ENCODE measurements around the gene SPACA7.

DNA sequence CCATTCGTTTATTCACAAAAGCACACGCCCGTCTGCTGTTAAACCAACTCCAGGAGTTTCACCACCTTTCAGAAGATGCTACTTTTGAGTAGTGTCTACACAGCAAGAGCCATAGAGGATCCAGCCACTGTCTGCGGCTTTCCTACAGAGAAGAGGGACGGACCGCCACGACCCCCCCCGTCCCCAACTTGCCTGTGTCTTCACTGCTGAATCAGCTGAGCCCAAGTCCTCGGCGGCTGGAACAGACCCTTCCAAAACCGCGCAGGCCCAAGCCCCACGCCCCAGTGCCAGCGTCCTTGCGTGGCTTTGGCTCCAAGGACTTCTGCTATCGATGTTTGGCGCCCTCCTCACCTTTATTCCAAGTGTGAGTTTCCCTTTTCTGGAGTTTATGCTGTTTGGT lies 65.1 kb downstream of the SPACA7 start:
- TF ChIP-seq, protein P1, sequence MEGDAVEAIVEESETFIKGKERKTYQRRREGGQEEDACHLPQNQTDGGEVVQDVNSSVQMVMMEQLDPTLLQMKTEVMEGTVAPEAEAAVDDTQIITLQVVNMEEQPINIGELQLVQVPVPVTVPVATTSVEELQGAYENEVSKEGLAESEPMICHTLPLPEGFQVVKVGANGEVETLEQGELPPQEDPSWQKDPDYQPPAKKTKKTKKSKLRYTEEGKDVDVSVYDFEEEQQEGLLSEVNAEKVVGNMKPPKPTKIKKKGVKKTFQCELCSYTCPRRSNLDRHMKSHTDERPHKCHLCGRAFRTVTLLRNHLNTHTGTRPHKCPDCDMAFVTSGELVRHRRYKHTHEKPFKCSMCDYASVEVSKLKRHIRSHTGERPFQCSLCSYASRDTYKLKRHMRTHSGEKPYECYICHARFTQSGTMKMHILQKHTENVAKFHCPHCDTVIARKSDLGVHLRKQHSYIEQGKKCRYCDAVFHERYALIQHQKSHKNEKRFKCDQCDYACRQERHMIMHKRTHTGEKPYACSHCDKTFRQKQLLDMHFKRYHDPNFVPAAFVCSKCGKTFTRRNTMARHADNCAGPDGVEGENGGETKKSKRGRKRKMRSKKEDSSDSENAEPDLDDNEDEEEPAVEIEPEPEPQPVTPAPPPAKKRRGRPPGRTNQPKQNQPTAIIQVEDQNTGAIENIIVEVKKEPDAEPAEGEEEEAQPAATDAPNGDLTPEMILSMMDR (IDR thresholded peaks at IDR 0.05; ENCODE audit: insufficient read depth, low read length): no peak
- TF ChIP-seq GABPA (IDR thresholded peaks at IDR 0.05; ENCODE audit: low read depth) (no peak), POLR2AphosphoS5 (IDR thresholded peaks at IDR 0.05; ENCODE audit: low read depth) (no peak), SPI1 (IDR thresholded peaks at IDR 0.05; ENCODE audit: borderline replicate concordance, low read depth) (no peak)
- TF ChIP-seq, protein P2, sequence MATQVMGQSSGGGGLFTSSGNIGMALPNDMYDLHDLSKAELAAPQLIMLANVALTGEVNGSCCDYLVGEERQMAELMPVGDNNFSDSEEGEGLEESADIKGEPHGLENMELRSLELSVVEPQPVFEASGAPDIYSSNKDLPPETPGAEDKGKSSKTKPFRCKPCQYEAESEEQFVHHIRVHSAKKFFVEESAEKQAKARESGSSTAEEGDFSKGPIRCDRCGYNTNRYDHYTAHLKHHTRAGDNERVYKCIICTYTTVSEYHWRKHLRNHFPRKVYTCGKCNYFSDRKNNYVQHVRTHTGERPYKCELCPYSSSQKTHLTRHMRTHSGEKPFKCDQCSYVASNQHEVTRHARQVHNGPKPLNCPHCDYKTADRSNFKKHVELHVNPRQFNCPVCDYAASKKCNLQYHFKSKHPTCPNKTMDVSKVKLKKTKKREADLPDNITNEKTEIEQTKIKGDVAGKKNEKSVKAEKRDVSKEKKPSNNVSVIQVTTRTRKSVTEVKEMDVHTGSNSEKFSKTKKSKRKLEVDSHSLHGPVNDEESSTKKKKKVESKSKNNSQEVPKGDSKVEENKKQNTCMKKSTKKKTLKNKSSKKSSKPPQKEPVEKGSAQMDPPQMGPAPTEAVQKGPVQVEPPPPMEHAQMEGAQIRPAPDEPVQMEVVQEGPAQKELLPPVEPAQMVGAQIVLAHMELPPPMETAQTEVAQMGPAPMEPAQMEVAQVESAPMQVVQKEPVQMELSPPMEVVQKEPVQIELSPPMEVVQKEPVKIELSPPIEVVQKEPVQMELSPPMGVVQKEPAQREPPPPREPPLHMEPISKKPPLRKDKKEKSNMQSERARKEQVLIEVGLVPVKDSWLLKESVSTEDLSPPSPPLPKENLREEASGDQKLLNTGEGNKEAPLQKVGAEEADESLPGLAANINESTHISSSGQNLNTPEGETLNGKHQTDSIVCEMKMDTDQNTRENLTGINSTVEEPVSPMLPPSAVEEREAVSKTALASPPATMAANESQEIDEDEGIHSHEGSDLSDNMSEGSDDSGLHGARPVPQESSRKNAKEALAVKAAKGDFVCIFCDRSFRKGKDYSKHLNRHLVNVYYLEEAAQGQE (IDR thresholded peaks at IDR 0.05; ENCODE audit: insufficient replicate concordance, low read depth): no peak

Data from HL-60 (cell line).